IPS DF 6.9 (cell line): ENCODE results near the gene RBM45.

Source experiments
- DNase-seq: peaks from one replicate; pipeline ENCODE4 v3.0.0-alpha.2; 2013; ENCODE audit warnings: low read depth, low spot score
- H3K27ac ChIP-seq: one replicate; pipeline ENCODE4 v1.5.1; 2013; ENCODE audit warnings: low read length, control low read depth
- H3K27me3 ChIP-seq: 2 replicates; pipeline ENCODE4 v1.6.1; 2013; ENCODE audit warnings: mild to moderate bottlenecking, low read length; ENCODE audit not compliant: control insufficient read depth, insufficient read depth
- H3K36me3 ChIP-seq: 2 replicates; pipeline ENCODE4 v1.6.1; 2013; ENCODE audit warnings: low read length; ENCODE audit not compliant: control insufficient read depth, insufficient read depth
- H3K4me1 ChIP-seq: 2 replicates; pipeline ENCODE4 v1.6.1; 2013; ENCODE audit warnings: low read length; ENCODE audit not compliant: control insufficient read depth, insufficient read depth
- H3K4me3 ChIP-seq: 2 replicates; pipeline ENCODE4 v1.5.1; 2013; ENCODE audit warnings: mild to moderate bottlenecking, low read length
- H3K9me3 ChIP-seq: 2 replicates; pipeline ENCODE4 v1.6.1; 2013; ENCODE audit warnings: low read length, inconsistent platforms; ENCODE audit not compliant: control insufficient read depth, insufficient read depth
- WGBS: extraction: QIAGEN DNeasy Blood & Tissue Kit; methylation state at CpG from one replicate; pipeline ENCODE4 v1.1.7; 2013; ENCODE audit warnings: mixed read lengths, missing lambda C conversion rate; ENCODE audit not compliant: insufficient read length, insufficient coverage; 5-methylcytosine and 5-hydroxymethylcytosine counted together

The RBM45 gene

DNA sequence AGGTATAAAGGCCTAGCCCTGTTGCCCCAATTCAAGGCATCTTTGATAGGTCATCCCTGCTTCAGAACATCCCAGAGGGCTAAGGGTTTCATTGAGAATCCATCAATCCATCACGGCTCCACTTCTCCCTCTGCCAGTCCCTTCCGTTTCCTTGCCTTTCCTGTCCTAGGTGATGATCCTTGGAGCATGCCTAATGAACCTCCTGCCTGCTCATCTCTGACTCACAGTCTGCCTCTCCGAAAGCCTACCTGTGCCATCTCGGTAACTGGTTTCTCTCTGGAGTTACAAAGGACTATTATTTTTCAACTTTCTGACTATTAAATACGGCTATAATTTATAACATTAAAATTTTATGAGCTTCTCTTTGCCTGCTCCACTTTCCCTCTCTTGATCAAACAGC is 45.3 kb downstream of the RBM45 start:
- no peaks in the 10 kb centered on the region for H3K9me3 ChIP-seq
- H3K4me1 ChIP-seq, result no peaks in the 10 kb centered on the region
- H3K27ac ChIP-seq, result no peak overlapping the region
- H3K4me3 ChIP-seq, result no peak overlapping the region
- no CpG with 5 or more reads among the region's 5 CpGs for WGBS
- H3K27me3 ChIP-seq, result no peaks in the 10 kb centered on the region
- H3K36me3 ChIP-seq, result no peaks in the 10 kb centered on the region
- DNase-seq, result no peak

GRCh38 chr2:178159966-178160365 is 47.7 kb downstream of the RBM45 start:
- Histone ChIP-seq H3K27ac (no peak overlapping the region), H3K36me3 (no peaks in the 10 kb centered on the region), H3K4me1 (no peaks in the 10 kb centered on the region), H3K9me3 (no peaks in the 10 kb centered on the region), H3K4me3 (no peak overlapping the region), H3K27me3 (no peaks in the 10 kb centered on the region)
- no CpG with 5 or more reads among the region's 1 CpG for WGBS
- DNase-seq, result no peak

DNA sequence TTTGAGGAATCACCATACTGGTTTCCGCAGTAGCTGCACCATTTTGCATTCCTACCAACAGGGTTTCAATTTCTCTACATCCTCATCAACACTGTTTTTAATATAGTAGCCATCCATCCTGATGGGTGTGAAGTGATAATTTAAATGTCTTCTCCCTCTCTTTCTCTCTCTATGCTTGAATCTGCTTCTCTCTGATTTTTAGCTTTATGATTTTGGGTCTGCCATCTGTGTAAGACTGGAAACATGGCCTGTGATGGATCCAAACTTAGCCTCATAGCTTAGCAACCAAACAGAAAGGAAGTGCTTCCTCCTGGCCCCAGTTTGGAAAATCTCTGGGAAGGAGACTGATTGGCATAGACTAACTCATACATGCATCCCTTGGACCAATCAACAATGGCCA is 48.4 kb downstream of the RBM45 start:
- Histone ChIP-seq H3K9me3 (no peaks in the 10 kb centered on the region), H3K4me1 (no peaks in the 10 kb centered on the region), H3K36me3 (no peaks in the 10 kb centered on the region), H3K4me3 (no peak overlapping the region), H3K27me3 (no peaks in the 10 kb centered on the region), H3K27ac (no peak overlapping the region)
- DNase-seq, result no peak
- no CpG with 5 or more reads among the region's 1 CpG for WGBS

- Histone ChIP-seq H3K9me3 (no peaks in the 10 kb centered on the region), H3K4me3 (no peak overlapping the region), H3K36me3 (no peaks in the 10 kb centered on the region), H3K4me1 (no peaks in the 10 kb centered on the region), H3K27ac (no peak overlapping the region), H3K27me3 (no peaks in the 10 kb centered on the region)
- DNase-seq, result no peak
- no CpG with 5 or more reads among the region's 4 CpGs for WGBS
Measured at GRCh38 chr2:178163395-178163794, 51.2 kb downstream of the RBM45 start.

DNA sequence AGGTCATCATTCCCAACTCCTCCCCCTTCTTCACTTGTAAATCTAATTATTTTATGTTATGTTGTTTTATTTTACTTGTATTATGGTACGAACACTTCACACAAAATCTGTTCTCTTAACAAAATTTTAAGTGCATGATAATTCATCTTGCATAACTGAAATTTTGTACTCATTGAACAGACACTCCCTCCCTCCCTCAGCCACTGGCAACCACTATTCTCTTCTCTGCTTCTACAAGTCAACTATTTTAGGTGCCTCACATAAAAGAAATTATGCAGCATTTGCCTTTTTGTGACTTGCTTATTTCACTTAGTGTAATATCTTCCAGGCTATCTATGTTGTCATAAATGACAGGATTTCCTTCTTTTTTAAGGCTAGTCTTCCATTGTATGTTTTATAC is 51.7 kb downstream of the RBM45 start:
- Histone ChIP-seq H3K36me3 (no peaks in the 10 kb centered on the region), H3K9me3 (no peaks in the 10 kb centered on the region)
- no peak for DNase-seq

DNA sequence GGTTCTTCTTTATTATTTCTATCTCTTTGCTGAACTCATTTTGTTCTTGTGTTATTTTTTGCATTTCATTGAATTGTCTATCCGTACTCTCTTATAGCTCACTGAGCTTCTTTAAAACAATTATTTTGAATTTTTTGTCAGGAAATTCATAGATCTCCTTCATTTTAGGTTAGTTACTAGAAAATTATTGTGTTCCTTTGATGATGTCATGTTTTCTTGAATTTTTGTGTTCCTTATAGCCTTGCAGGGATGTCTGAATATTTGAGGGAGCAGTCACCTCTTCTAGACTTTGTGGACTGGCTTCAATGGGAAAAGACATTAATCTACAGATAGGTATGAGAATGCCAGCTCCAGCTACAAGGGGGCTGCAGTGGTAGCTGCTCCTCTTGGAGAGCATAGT is 61.4 kb downstream of the RBM45 start:
- DNase-seq, result no peak
- H3K9me3 ChIP-seq, result no peaks in the 10 kb centered on the region
- H3K4me3 ChIP-seq, result no peak overlapping the region
- H3K36me3 ChIP-seq, result no peaks in the 10 kb centered on the region
- H3K4me1 ChIP-seq, result no peaks in the 10 kb centered on the region
- H3K27me3 ChIP-seq, result no peaks in the 10 kb centered on the region
- no CpG with 5 or more reads among the region's 1 CpG for WGBS
- H3K27ac ChIP-seq, result no peak overlapping the region

More for the DNA sequence above, 51.7 kb downstream of the RBM45 start:
- no peak overlapping the region for H3K4me3 ChIP-seq
- H3K4me1 ChIP-seq, result no peaks in the 10 kb centered on the region
- WGBS, result no CpG with 5 or more reads among the region's 1 CpG
- no peak overlapping the region for H3K27ac ChIP-seq
- H3K27me3 ChIP-seq, result no peaks in the 10 kb centered on the region

- no peaks in the 10 kb centered on the region for H3K27me3 ChIP-seq
- H3K4me1 ChIP-seq, result no peaks in the 10 kb centered on the region
- no peaks in the 10 kb centered on the region for H3K9me3 ChIP-seq
- no peak overlapping the region for H3K4me3 ChIP-seq
- no peaks in the 10 kb centered on the region for H3K36me3 ChIP-seq
- DNase-seq, result no peak
- whole genome bisulfite sequencing, result 100% methylated on average over 1 of the region's 1 CpG
- H3K27ac ChIP-seq, result no peak overlapping the region
Measured at GRCh38 chr2:178177066-178177679, 64.9 kb downstream of the RBM45 start.
